ENCODE measurements around the gene ELOF1.
"Not testable (repeated sequence)": the region's sequence is repeated elsewhere in the genome, so short reads cannot be mapped to it uniquely, and the experiment has no call there.

ELOF1 gene

GRCh38 chr19:11558881-11559828 lies at the start of gene ELOF1:
Gene ELOF1, minus strand, starts transcription at chr19:11559230. Its CDS starts 4,883 bp downstream, at chr19:11554347.
- peak; percentile 97 to 99 for DNase-seq

GRCh38 chr19:11606484-11606883 lies 47.5 kb upstream of the ELOF1 start:
- no peak for DNase-seq

- DNase-seq: not testable (repeated sequence)
These were observed 40.7 kb upstream of the ELOF1 start for GRCh38 chr19:11599704-11600103.

GRCh38 chr19:11598746-11599145 lies 39.7 kb upstream of the ELOF1 start:
- no peak for DNase-seq

GRCh38 chr19:11598103-11598483 lies 39.1 kb upstream of the ELOF1 start:
- DNase-seq: no peak

GRCh38 chr19:11597202-11598102 lies 38.4 kb upstream of the ELOF1 start, which contains the start of gene ZNF627:
Gene ZNF627, plus strand, starts transcription at chr19:11597483. Its CDS starts 145 bp downstream, at chr19:11597628.
- peak; percentile 98 for DNase-seq

GRCh38 chr19:11596156-11596555 lies 37.1 kb upstream of the ELOF1 start:
- DNase-seq: no peak

- DNase-seq: no peak
These were observed 35.1 kb upstream of the ELOF1 start for GRCh38 chr19:11594084-11594483.

- peak in 1 of 2 experiments; percentile 20 for DNase-seq
These were observed 29.1 kb upstream of the ELOF1 start for GRCh38 chr19:11587975-11588631.

GRCh38 chr19:11587302-11587974 lies 28.4 kb upstream of the ELOF1 start:
- DNase-seq: peak; percentile 49 to 83

GRCh38 chr19:11586331-11586730 lies 27.3 kb upstream of the ELOF1 start:
- no peak for DNase-seq

GRCh38 chr19:11581740-11582139 lies 22.7 kb upstream of the ELOF1 start:
- no peak for DNase-seq

- no peak for DNase-seq
These were observed 21.1 kb upstream of the ELOF1 start for GRCh38 chr19:11580116-11580515.

- DNase-seq: no peak
These were observed 19.5 kb upstream of the ELOF1 start for GRCh38 chr19:11578258-11579142.

GRCh38 chr19:11577451-11578257 lies 18.6 kb upstream of the ELOF1 start, which contains the start of gene ACP5:
Gene ACP5, minus strand, starts transcription at chr19:11577645. Its CDS starts 328 bp downstream, at chr19:11577317.
- DNase-seq: no peak

- no peak for DNase-seq
These were observed 17.2 kb upstream of the ELOF1 start for GRCh38 chr19:11576227-11576626.

GRCh38 chr19:11574689-11575088 lies 15.7 kb upstream of the ELOF1 start:
- DNase-seq: no peak

GRCh38 chr19:11573763-11574162 lies 14.7 kb upstream of the ELOF1 start:
- DNase-seq: not testable (repeated sequence)

- DNase-seq: not testable (repeated sequence)
These were observed 14.3 kb upstream of the ELOF1 start for GRCh38 chr19:11573354-11573753.

- peak in 1 of 2 experiments; percentile 33 for DNase-seq
These were observed 11.0 kb upstream of the ELOF1 start for GRCh38 chr19:11570039-11570462.
